Heart left ventricle (tissue), 13 donors: Measurements from ENCODE around the gene RGMA.

Experiments used
- POLR2A ChIP-seq, 2 donors: fragments of 450-650 bp; IDR thresholded peaks; one replicate each; pipeline ENCODE4 v1.6.1; 2017; ENCODE audit warnings: antibody characterized with exemption in 2 of 2, mild to moderate bottlenecking in 2 of 2, moderate library complexity in 2 of 2
- TF ChIP-seq, protein P1 (sequence below), 12 donors: fragments of 200-600 bp; sonication (generic) in 4 of 12; IDR thresholded peaks; one replicate each; pipeline versions ENCODE4 v1.5.0 to v1.8.0; 2018 to 2022; ENCODE audit warnings: antibody characterized with exemption in 12 of 12, mild to moderate bottlenecking in 5 of 12
- donor health status: ischemic (EF 13 %, LVEDD 7.1; RV severe dilation, severe dysfunction).
- donor health status: DM: no; HTN: yes; CAD: no.
- donor health status: DM: no; HTN: no; CAD: no.
- donor health status: ischemic (EF 25% LVEDD 6.9; RV normal size, moderate dysfunction).
- donor health status: ischemic (EF 25% LVEDD 5.7; RV mildly dilated, moderate dysfunction).
- donor health status: ischemic (EF 35%, LVEDD 5.7; RV mildly dilated, moderate dysfunction).
- donor health status: nonischemic (EF 11% LVEDD 7.7; RV severe dilation, severe dysfunction).
- donor health status: DM: yes; HTN: yes; CAD: no.
- donor health status: PGD.
- donor health status: ischemic (EF 29% LVEDD 5.4; RV normal size, mild dysfunction).
- donor health status: nonischemic (EF 23%, LVEDD 6.1; RV moderate dilation, normal function).

DNA sequence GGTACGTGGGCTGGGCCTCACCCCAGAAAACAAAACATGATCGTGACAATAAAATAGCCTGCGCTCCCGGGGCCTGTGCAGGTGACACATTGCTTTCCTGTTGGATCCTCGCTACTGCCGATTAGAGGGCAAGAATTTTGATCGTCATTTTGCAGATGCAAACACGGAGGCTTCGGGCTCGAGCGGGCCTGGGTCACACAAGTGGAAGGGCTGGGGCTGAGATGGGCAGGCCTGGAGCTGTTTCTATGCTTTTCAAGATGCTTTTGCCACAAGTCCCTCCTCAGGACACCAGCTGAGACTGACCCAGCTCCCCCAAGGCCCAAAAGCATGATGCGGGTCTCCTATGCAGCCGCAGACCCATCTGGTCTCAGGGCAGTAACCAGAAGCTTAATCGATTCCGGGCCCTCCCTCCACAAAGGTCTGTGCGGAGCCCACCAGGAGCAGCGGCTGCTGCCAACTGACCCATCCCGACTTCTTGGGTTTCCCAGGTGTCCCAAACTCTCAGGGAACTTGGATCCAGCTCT, 30.0 kb downstream of the RGMA start:
- TF ChIP-seq, protein P1, sequence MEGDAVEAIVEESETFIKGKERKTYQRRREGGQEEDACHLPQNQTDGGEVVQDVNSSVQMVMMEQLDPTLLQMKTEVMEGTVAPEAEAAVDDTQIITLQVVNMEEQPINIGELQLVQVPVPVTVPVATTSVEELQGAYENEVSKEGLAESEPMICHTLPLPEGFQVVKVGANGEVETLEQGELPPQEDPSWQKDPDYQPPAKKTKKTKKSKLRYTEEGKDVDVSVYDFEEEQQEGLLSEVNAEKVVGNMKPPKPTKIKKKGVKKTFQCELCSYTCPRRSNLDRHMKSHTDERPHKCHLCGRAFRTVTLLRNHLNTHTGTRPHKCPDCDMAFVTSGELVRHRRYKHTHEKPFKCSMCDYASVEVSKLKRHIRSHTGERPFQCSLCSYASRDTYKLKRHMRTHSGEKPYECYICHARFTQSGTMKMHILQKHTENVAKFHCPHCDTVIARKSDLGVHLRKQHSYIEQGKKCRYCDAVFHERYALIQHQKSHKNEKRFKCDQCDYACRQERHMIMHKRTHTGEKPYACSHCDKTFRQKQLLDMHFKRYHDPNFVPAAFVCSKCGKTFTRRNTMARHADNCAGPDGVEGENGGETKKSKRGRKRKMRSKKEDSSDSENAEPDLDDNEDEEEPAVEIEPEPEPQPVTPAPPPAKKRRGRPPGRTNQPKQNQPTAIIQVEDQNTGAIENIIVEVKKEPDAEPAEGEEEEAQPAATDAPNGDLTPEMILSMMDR (IDR thresholded peaks at IDR 0.05), result no peak
- no peak for TF ChIP-seq POLR2A (IDR thresholded peaks at IDR 0.05)
